ENCODE data around the gene CCL1. TPM values are rescaled to one million over a fixed set of nuclear protein-coding genes. Genes with fewer than 3 reads are reported as not detected.

CCL1 gene
- total RNA-seq, 1 donor from 2014 or later, result not detected

DNA sequence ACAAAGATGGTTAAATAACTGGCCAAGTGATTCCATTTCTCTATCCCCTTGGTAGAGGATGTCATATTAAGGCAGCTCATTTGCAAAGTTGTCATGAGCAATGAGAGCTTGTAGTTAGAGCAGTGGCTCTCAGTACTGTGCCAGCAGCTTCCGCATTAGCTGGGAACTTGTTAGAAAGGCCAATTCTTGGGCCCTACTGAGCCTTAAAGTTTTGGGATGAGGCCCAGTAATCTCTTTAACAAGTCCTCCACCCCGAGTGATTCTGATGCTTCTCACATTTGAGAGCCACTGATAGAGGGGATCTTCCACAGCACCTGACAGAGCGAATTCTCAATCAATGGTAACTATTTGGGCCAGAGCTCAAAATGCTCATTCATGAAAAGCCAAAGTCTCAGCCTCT, 20.2 kb upstream of the CCL1 start:
- no peak for DNase-seq (ENCODE audit: low read depth in 2 of 2)

DNA sequence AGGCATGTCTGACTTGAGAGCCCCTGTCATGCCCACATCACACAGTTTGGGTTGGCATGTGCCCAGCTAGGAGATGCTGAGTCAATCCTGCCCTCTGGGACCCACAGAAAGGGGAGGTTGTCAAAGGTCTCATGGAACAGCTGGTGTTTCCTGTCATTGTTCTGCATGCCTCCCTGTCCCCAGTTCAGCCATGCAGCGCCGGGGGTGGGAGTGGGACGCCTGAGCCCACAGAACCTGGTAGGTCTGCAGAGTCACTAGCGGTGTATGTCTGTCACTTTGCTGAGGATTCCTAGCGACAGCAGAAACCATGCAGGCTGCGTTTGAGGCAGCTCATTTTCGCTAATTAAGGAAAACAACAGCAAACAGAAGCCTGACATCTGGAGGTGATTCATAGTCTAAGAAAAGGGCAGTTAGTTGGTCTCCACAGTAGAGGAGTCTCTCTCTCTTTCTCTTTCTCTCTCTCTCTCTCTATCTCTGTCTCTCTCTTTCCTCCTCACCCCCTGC, 19.6 kb upstream of the CCL1 start:
- peak; percentile 80 to 81 for DNase-seq (ENCODE audit: low read depth in 2 of 2)

DNA sequence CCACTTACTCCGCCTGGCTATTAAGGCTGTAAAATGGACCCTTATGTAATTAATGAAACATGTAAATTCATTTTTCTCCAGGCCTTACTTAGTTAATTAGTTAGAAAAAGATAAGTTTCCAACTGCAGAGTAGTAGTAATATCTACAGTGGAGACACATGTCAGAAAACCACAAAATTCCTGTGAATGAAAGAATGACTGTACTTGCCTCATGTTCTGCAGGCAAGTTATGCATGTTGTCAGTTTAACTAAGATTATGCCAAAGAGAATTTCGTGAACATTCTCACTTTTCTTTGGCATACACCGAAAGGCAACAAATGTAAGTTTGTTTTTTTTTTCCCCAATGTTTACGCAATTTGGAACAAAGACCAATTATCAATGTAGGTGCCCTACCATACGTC, 16.8 kb upstream of the CCL1 start:
- no peak for DNase-seq (ENCODE audit: low read depth in 2 of 2)

DNA sequence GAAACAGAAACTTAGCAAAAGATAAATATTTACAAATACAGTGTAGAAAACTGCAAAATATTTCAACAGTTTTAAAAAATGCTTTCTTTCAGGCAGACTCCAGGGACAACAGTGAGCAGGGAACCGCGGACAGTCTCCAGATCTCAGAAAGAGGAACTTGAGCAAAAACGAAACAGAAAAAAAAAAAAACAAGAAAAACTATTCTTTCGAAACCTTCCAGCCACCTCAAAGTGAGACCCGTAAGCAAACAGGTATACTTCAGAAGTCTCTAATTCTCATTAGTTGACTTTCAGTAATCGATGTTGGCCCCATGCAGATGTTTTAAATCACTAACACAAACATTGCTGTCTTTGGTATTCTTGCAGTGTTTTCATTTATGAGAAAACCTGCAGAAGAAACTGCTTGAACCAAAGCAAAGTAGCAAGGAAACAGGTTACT, 15.7 kb upstream of the CCL1 start:
- DNase-seq (ENCODE audit: low read depth in 2 of 2), result no peak

DNA sequence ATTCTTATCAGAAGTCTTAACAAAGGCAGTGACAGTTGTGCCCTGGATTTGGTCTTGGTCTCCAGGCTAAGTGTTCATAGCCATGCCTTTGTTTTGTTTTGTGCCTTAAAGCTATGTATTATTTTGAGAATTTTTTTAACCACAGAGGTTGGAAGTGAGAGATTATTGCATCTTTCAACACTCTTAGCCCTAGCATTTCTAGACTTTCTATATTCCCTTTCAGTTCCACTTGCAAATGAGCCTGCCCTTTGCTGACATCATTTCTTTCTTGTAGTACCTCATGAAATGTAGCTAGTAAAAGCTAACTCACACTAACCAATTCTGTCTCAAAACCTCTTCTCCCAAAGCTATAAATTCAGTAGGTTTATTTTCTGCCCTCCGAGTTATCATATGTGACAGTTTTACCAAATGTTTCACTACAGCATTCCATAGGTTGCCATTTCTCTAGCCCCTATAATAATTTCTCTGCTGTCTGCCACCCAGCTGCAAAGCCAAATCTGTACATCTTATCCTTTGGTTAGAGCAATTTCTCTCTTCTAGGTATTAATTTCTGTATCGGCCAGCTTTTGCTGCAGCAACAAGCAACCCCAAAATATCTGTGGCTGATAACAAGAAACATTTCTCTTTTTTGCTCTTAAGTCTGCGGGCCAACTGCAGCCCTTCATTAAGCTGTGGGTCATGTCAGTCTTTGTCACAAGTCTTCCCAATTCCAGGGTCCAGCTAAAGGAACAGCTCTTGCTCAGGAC, 14.2 kb upstream of the CCL1 start:
- no peak for DNase-seq (ENCODE audit: low read depth in 2 of 2)

DNA sequence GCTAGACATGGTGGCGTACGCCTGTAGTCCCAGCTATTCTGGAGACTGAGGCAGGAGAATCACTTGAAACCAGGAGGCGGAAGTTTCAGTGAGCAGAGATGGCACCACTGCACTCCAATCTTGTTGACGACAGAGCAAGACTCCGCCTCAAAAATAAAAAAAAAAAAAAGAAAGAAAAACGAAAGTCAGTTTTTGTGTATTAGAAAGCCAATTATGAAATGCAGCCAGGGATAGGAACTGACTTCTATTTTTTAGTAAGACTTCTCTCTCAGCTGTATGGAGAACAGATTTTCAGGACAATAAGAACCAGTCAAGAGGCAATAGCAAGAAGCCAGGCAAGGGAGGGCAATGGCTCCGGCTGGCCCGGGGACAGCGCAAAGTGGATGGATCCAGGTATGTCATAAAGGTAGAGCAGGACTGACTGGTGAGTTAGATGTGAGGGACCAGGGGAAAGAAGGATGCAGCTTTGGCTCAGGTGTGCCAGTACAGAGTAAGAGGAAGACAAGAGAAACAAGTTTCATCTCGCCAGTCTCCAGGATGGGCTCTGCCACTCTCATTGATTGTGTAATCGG, 12.5 kb upstream of the CCL1 start:
- DNase-seq (ENCODE audit: low read depth in 2 of 2), result no peak

DNA sequence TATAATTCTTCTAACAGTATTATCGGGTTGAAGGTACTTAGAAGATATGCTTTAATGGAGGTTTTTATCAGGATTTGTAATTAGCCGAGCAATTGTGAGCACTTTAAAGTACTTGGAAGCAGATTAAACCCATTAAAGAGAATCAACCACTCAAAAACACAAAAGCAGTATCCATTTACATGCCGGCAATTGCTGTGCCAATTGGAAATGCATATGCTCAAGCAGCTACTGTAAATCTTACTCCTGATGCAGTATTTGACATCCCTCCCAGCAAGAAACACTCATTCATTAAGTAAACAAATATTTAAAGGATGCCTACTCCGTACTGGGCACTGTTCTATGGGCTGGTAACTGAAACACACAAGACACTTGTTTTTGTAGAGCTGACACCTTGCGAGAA, 11.4 kb upstream of the CCL1 start:
- DNase-seq (ENCODE audit: low read depth in 2 of 2), result no peak

DNA sequence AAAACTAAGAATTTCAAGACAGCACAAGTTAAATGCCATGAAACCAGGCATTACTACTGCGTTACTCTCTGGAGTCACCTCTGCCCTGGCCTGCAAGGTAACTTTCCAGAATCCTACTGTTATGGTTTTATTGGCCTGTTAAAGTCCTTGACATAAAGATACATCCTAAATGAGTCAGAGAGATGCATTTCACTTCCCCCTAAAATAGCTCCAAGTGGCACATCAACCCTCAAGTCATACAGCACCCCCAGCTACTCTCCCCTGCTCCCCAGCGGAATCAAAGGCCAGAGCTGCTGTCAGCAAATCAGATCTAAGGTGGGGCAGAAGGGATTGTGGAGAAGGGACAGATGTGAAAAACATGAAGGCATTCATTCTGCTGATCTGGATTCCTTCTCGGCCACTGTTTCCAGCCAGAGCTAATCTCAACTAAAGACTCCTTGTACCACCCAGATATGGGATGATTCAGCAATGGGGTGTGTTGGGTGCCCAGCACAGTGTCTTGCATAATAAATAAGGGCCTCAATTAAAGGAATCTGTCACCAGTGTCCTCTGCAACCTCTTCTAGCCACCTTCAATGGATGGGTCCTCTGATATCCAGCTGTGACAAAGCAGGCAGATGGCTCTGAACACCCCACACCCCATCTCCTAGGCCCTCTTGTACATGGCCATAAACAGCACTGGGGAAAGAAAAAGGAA, 8.5 kb upstream of the CCL1 start:
- no peak for DNase-seq (ENCODE audit: low read depth in 2 of 2)

DNA sequence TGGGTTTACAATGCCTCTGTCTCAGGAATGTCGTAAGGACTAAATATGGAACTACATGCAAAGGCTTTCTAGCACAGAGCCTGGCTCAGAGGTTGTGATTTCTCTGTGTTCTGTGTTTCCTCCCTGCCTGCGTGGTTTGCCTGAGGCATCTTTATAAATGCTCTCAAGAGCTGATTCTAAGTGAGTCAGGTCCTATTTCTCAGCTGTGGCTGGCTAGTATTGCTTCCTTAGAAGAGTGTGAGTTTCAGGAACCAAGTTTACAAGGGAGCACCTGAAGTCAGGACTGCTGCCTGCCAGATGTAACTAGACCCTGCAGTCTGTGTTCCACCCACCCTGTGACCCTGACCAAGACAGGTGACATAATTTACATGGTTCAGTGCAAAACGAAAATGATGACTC, 8.0 kb upstream of the CCL1 start:
- DNase-seq (ENCODE audit: low read depth in 2 of 2), result no peak

DNA sequence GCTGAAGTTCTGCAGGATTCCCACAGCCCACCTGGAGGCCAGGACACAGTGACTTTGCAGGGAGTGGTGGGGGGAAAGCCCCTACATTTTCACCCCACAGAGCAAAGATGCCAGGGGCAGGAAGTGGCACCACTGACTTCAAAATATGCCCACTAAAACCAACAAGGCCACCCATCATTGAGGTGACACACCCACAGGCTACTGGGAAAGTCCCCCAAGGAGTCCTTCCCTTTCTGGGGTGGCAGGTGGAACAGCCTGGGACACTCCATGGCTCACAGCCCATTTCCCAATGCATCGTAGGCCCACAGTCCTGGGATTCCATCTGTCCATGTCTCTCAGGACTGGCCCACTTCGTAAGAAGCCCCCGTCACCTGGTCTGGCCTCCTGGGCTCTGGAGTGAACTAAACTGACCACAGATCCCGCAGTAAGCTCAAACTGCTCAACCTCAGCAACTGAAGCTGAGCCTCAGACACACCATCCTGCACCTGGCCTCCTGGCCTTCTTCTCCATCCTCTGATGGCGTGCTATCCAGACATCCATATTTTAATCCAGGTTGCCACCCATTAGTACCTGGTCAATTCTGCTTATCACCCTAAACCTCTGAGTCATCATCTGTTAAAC, 7.5 kb upstream of the CCL1 start:
- no peak for DNase-seq (ENCODE audit: low read depth in 2 of 2)

DNA sequence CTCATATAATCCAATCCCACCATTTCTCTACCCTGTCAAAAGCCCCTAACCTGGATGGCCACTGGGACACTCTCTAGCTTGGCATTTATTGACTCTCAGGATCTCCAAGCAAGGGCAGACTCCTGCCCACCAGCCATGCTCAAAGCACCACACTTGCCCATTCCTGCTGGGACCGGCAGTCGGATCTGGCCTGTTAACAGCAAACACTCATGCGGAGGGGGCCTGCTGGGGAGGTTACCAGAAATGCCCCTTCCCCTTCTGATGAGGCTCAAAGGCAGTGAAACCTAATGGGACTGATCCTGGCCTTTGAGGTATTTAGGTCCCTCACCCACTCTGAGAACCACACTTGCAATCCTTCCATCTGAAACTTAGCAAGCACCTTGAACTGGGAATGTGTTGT, 6.5 kb upstream of the CCL1 start:
- DNase-seq (ENCODE audit: low read depth in 2 of 2), result no peak

DNA sequence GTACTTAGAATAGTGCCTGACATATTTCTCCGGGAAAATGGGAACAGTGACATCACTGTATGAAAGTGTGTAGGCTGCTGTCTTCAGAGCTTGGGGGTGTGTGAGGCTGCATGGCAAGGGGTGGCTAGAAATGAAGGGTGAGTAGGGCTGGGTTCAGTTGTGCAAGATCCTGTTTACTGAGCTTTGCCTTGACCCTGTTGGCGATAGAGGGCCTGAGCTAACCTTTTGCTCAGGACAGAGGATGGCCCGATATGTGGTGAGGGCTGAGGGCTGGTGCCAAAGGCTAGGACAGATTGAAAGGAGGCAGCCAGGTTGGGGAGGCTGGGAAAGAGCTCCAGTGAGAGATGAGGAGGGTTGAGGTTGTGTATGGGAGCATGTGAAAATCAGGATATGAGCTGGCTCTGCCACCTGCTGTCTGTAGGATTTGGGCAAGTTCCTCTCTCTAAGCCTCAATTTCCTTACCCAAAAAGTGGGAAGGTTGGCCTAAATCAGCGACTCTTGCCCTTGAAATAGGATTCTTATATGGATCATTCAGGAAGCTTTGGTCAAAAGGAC, 6.0 kb upstream of the CCL1 start:
- no peak for DNase-seq (ENCODE audit: low read depth in 2 of 2)

DNA sequence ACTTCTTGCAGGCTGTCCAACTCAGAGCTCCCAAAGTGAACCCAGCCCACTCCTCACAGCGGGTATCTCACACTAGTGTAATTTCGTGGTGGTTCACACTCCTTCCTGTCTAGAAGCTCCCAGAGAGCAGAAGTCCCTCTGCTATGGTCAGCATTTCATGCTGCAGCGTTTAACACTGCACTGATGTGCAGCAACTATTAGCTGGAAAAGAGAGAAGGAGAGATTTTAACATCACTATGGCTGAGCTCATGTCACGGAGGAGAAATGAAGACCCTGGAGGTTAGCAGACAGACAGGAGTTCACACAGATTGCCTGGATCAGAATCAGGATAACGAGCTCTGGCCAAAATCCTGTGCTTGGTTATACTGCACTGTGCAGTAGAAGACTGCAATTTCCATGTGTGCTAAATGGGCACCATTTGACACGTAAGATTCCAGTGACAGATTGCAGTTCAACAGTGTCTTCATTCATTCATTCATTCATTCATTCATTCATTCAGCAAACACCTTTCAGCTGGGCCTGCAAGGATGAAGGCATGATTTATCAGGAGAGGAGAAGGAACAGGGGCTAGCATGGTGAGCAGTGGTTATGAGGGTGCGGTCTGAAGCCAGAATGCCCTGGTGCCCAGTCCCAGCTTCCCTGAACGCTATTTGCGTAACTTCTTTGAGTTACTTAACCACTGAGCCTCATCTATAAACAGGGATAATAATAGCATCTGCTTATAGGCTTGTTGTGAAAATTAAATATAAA, 5.3 kb upstream of the CCL1 start:
- no peak for DNase-seq (ENCODE audit: low read depth in 2 of 2)

DNA sequence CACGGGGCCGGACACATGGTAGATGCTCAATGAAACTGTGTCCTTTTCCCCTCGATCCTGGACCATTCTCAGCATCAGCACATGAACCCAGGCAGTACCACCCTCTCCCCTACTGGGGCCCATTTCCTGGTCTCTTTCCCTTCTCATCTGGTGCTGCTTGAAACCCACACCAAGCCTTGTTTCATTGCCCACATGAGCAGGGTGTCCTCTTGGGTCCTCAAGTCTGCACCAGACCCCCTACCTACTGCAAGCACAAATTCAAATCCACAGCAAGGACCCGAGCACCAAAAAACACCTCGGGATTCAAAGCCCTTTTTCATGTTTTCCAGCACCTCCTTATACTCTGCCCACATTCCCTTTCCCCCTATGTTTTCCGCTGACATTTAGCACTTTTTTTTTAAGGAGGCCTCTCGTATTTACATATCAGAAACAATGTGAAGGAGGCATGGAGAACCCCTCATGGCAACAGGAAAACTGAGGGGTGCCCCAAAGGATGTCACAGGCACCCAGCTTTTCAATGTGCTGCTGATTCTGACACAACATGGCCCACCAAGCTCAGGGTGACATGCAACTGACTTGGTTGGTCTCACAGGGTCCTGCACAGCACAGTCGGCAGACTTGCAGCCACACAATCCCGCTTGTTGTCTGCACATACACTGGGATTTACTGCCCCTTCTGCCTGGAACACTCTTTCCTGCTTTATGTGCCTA, 4.6 kb upstream of the CCL1 start:
- no peak for DNase-seq (ENCODE audit: low read depth in 2 of 2)

DNA sequence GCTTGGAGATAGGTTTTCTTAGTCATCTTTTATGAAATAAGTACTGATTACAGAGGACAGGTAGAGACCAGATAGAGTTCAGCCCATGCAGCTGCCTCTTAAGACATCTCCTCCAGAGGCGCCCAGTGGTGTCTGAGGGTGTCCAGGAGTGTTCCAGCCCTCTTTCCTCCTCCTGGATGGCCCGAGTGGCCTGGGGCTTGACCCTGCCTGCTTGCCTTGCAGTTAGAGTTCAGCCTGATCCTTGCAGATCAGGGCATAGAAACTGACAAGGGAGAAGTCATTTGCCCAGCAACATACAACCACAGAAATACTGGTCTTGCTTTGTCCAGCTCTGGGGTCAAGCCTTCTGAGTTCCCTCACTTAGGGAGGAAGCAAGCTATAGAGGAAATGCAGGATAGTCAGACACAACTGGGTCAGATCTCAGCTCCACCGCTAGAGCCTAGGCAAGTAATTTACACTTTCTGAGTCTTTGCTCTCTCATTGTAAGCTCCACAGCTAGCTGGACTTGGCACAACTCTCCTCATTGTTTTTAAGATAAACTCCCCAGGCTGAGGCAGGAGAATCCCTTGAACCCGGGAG, 3.6 kb upstream of the CCL1 start:
- peak in 1 of 2 donors; percentile 16 for DNase-seq (ENCODE audit: low read depth in 2 of 2)

DNA sequence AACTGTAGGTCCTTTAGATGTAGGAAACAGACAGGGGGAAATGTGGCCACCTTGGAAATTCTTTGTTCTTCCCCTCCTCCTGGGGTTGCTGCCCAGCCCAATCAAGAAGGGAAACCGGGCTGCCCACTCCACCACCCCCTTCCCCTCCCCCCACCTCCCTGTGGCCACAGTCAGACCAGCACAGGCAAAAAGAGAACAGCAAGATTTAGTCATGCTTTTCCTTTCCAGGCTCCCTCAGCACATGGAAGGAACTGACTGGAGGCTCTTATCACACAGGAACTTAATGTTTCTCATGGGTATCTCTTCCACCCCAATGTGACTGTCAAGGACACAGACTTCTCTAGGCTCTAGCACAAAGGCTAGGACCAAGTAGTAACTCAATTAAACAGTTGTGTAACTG, 3.0 kb upstream of the CCL1 start:
- no peak for DNase-seq (ENCODE audit: low read depth in 2 of 2)

DNA sequence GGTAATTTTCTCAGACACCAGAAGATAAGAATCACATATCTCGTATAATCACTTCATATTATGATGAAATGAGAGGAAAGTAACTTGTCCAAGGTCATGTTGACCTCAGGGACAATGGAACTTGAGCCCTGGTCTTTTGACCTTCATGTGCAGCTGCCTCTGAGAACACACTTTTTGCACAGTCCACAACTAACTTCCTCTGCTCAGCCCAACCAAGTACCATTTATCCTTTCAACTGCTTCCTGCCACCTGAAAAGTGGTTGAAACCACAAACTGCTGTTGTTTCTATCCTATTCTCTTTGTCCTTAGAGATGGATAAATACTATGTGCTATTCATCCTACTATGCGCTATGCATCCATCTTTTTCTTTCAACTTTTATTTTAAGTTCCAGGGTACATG, 2.3 kb upstream of the CCL1 start:
- no peak for DNase-seq (ENCODE audit: low read depth in 2 of 2)

DNA sequence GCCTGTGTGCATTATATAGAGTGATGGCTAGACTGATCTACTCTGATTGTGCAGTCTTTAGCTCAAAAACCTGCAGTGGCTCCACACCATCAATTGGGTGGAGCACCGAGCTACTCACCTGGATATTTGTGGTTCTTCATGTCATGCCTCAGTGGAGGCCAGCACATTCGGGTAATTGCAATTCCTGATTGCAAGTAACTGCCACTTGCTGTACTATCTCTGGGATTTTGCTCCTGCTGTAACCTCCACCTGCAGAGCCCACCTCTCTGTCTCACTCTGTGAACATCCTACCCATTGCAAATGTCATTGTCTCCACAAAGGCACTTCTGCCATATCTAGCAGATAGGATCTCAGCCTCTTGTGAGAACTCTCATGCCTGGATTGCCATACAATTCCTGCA, 1.7 kb upstream of the CCL1 start:
- DNase-seq (ENCODE audit: low read depth in 2 of 2), result no peak

DNA sequence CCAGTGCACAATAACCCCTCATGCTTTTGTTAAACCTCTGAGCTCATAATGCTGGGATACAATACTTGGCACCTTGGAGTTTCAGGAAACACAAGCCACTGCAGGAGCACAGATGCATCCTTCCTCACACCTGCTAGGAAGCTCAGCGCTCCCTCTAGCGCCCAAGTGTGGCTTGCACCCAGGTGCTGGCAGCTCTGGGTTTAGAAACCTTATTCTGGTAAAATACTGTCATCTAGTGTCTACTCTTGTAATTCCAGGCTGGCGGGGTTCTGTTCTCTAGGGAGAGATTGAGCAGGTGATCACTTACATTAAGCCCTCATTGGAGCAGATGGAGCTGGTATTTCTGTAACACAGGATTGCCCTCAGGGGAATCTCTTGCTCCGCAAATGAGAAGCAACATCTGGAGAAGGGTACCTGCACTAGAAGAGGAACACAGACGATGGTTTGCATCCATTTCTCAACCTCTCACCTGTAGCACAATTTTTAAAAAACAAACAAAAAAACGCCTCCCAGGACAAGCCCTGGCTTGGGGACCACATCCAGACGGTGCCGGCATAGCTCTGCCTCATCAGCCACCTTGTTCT, 1.5 kb downstream of the CCL1 start:
- DNase-seq (ENCODE audit: low read depth in 2 of 2), result peak; percentile 91 to 95
